Stomach smooth muscle (tissue), 2 donors: ENCODE measurements around the gene MEIOSIN.
"Not testable (repeated sequence)": the region's sequence is repeated elsewhere in the genome, so short reads cannot be mapped to it uniquely, and the experiment has no call there.

Experiments used
- H3K27ac ChIP-seq: one replicate; pipeline ENCODE4 v1.7.0; 2013; ENCODE audit warnings: mild to moderate bottlenecking, low read length, inconsistent platforms
- H3K27me3 ChIP-seq, 2 donors: one replicate each; pipeline ENCODE4 v1.7.0; 2013; ENCODE audit warnings: low read length in 2 of 2; ENCODE audit not compliant: insufficient read depth in 2 of 2, control insufficient read depth in 1 of 2
- H3K36me3 ChIP-seq, 2 donors: one replicate each; pipeline ENCODE4 v1.7.0; 2013; ENCODE audit warnings: low read length in 2 of 2; ENCODE audit not compliant: control insufficient read depth in 2 of 2, insufficient read depth in 2 of 2
- H3K4me1 ChIP-seq: one replicate; pipeline ENCODE4 v1.7.0; 2013; ENCODE audit warnings: low read length; ENCODE audit not compliant: control insufficient read depth, insufficient read depth
- H3K4me3 ChIP-seq, 2 donors: one replicate each; pipeline ENCODE4 v1.7.0; 2013; ENCODE audit warnings: low read length in 2 of 2
- H3K9ac ChIP-seq, 2 donors: one replicate each; pipeline ENCODE4 v1.7.0; 2013; ENCODE audit warnings: low read length in 2 of 2, mild to moderate bottlenecking in 1 of 2
- H3K9me3 ChIP-seq, 2 donors: one replicate each; pipeline ENCODE4 v1.7.0; 2013; ENCODE audit warnings: low read length in 2 of 2; ENCODE audit not compliant: control insufficient read depth in 2 of 2
- donor health status: healthy.
- donor health status: Pancreatic carcinoma.

MEIOSIN gene, protein sequence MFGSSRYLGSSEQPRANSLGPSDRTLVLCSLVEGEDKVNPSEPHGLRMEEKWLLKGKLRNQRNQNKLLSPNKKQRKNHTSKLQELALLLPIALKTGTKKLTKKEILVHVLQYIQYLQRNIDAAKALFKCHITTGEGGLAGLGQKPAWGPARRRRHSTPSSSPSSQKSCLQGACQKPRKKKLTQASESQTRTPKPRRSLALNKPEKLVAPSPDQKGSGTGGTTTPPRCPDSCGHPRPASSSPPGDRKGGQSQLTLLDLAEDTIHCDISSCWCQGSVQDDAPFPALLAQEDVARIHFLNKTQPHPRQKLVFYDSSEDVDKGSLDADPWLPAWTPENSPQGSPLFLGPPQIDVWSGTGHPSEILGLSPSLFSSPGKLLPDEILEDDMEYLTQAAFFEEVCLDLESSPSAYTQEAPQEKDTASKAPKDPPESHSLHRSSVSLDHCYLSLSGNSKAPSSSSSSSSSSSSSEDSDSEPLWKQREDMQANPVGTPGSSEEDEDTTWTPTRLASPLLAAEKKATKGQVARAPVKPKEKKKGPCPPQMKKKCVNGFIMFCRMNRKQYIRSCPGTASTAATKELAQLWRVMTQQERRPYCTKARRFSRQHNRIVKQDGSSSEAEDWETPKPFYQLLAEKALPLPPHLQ

DNA sequence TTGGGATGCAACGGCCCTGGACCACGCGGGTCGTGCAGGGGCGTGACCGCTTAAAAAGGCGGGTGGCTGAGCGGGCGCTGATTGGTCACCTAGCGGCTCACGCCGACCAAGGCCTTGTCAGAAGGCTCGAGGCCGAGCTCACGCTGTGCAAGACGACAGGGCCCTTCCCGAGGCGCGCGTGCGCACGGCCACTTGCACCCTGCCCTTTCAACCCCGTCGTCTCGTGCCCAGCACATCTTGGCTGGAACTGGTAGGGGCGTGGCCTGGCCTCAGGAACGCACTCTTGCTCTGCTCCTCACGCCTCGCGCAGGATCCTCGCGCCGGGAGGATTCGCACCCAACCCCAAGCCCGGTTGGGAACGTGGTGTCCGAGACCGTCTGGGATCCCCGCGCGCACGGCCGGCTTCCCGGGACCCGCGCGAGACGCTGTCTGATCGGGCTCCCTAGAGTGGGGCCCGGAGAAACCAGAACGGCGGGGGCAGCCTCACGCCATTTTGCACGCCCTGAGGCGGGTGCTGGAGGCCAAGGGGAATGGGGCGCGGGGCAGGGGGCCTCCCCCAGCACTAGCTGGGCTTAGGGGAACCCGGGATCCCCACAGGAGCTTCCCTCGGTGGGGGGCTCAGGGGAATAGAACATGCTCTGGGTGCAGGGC, at the start of gene MEIOSIN:
TSS of gene MEIOSIN (plus strand) at position 280 of the 651 bp plus-strand sequence. CDS start 1,938 bp downstream, outside the sequence.
- no peaks in the 10 kb centered on the region for H3K9me3 ChIP-seq
- H3K27me3 ChIP-seq = no peaks in the 10 kb centered on the region
- no peak within 1 kb of the TSS for H3K9ac ChIP-seq
- no peaks in the 10 kb centered on the region for H3K36me3 ChIP-seq
- H3K4me3 ChIP-seq = no peak within 1 kb of the TSS
- no peak within 1 kb of the TSS for H3K27ac ChIP-seq
- peaks cover 13% of the 10 kb centered on the region for H3K4me1 ChIP-seq

DNA sequence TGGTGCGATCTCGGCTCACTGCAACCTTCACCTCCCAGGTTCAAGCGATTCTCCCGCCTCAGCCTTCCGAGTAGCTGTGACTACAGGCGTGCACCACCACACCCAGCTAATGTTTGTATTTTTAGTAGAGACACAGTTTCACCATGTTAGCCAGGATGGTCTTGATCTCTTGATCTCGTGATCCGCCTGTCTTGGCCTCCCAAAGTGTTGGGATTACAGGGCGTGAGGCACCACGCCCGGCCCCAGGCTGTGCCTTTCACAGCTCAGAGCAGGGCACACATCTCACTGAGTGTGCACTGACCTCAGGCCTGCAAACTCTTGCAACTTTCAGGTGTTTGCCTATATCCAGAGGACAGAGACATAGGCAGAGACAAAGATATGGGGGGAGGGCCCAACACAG, 48.2 kb upstream of the MEIOSIN start:
- Histone ChIP-seq H3K36me3 (peaks cover 29% of the 10 kb centered on the region in 2 donors), H3K4me1 (peaks cover 12% of the 10 kb centered on the region)
- not testable (repeated sequence) for H3K27ac ChIP-seq, H3K27me3 ChIP-seq, H3K4me3 ChIP-seq, H3K9ac ChIP-seq, H3K9me3 ChIP-seq

DNA sequence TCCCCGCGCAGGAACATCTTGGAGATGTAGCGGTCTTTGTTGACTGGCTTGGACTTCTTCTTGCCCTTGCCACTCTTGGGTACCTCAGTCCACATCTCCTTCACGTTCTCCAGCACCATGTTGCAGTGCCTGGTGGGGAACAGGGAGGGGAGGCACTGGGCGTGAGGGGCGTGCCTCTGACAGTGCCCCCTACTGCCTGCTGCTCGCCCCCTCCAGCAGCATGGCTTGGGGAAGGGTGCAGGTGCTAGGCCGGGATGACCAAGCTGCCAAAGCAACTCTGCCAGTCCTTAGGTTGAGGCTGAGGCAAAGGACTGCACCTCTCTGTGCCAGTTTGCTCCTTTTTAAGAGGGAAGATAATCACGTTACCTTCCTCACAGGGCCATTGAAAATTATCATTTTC, 45.6 kb upstream of the MEIOSIN start:
- H3K9ac ChIP-seq = no peak overlapping the region
- no peak overlapping the region for H3K27ac ChIP-seq
- peaks cover 29% of the 10 kb centered on the region in 2 donors for H3K36me3 ChIP-seq
- H3K27me3 ChIP-seq = no peaks in the 10 kb centered on the region
- H3K4me3 ChIP-seq = no peak overlapping the region
- H3K9me3 ChIP-seq = no peaks in the 10 kb centered on the region
- H3K4me1 ChIP-seq = peaks cover 7% of the 10 kb centered on the region

DNA sequence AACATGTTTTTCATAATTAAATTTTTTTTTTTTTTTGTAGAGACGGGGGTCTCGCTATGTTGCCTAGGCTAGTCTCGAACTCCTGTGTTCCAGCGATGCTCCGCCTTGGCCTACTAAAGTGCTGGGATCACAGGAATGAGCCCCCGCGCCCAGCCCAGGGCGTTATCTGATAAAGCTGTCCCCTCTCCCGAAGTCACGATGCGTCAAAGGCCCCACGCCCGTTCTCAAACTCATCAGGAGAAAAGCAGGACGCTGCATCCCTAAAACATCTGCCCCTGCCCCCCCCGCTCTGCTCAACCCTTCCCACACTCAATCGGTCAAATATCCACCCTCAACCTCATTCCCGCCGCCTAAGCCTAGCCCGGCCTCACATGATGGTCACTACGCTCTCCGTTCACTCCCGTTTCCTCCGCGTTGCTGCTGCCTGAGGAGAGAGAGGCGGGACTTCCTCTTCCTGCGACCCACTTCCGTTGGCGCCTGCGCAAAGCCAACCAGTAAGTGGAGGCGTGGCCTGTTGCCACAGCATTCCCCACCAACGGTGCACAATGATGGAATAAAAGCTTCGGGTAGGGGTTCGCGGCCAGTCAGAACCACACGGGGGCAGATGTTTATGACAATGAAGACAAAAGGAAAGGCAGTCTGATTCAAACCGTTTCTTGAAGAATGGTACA, 41.6 kb upstream of the MEIOSIN start, which contains the start of gene SNRPD2:
TSS of gene SNRPD2 (minus strand) at position 438 of the 671 bp plus-strand sequence. CDS start at position 373, 65 bp downstream.
- Histone ChIP-seq H3K36me3 (peaks cover 19% of the 10 kb centered on the region in 2 donors), H3K9ac (peak within 1 kb of the TSS; percentile 90), H3K27ac (peak within 1 kb of the TSS; percentile 88), H3K4me3 (peak within 1 kb of the TSS; percentile 91 to 92), H3K9me3 (no peaks in the 10 kb centered on the region), H3K27me3 (no peaks in the 10 kb centered on the region), H3K4me1 (peaks cover 17% of the 10 kb centered on the region)

DNA sequence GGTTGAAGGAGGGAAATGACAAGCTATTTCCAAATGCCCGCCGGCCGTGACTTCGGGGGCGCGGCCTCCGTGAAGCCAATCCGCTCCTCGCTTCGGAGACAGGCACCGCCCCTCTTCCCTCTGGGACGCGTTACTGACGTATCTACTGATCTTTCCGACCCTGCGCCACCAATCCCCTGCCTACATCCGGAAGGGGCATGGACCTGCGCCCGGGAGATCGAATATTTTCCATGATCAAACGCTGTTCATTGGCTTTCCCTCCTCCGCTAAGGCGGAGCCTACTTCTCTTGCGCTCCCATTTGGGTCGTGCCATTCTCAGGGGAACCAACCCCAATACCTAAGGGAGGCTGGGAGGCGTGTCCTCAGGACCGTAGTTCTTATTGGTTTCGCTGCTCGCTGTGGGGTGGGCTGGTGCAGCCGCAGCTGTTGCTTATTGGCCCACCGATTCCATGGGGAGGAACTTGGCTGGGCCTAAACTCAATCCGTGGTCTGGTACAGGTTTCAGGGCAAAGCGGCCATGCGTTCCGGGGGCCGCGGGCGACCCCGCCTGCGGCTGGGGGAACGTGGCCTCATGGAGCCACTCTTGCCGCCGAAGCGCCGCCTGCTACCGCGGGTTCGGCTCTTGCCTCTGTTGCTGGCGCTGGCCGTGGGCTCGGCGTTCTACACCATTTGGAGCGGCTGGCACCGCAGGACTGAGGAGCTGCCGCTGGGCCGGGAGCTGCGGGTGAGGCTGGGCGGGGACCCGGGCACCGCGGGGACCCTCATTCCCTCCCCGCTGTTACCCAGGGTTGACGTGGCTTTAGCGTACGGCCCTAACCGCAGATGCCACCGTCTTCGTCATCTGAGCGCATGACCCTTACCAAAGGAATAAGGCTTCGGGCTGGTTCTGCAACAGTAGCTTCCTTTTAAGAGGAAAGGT, 40.8 kb upstream of the MEIOSIN start, which contains the start of gene QPCTL:
TSS of gene QPCTL (plus strand) at position 480 of the 919 bp plus-strand sequence. CDS start at position 518, 38 bp downstream.
- H3K36me3 ChIP-seq = peaks cover 13 to 14% of the 10 kb centered on the region in 2 donors
- H3K27me3 ChIP-seq = no peaks in the 10 kb centered on the region
- H3K27ac ChIP-seq = peak within 1 kb of the TSS; percentile 88
- H3K9ac ChIP-seq = peak within 1 kb of the TSS; percentile 90
- H3K9me3 ChIP-seq = no peaks in the 10 kb centered on the region
- peaks cover 17% of the 10 kb centered on the region for H3K4me1 ChIP-seq
- H3K4me3 ChIP-seq = peak within 1 kb of the TSS; percentile 91 to 92

DNA sequence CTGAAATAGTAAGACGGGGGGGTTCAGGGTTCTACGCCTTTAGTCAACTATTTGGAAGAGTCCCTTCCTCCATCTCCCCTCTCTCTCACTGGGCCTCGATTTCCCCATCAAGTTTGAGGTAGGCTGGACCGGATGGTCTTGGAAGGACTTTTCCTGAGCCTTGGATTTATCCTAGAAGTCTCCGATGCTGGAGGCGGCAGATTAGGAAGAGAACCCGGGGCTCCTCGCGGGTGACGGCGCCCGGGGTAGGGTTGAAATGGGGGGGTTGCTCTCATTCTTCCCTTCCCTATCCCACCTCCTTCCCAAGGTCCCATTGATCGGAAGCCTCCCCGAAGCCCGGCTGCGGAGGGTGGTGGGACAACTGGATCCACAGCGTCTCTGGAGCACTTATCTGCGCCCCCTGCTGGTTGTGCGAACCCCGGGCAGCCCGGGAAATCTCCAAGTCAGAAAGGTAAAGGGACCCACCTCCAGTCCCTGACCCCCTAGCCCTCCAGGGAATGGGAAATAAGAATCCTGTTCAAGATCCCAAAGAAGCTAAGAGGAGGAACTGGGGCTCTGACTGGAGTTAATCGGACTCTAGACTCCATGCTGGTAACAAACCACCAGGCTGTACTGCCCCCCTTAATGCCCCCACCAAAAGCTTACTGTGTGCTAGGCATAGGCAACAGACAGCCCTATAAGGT, 40.0 kb upstream of the MEIOSIN start:
- H3K9ac ChIP-seq = peak overlapping the region; percentile 85 to 89
- H3K36me3 ChIP-seq = peaks cover 5 to 8% of the 10 kb centered on the region in 2 donors
- H3K27me3 ChIP-seq = no peaks in the 10 kb centered on the region
- no peaks in the 10 kb centered on the region for H3K9me3 ChIP-seq
- peaks cover 17% of the 10 kb centered on the region for H3K4me1 ChIP-seq
- peak overlapping the region; percentile 91 to 92 for H3K4me3 ChIP-seq
- peak overlapping the region; percentile 88 for H3K27ac ChIP-seq

DNA sequence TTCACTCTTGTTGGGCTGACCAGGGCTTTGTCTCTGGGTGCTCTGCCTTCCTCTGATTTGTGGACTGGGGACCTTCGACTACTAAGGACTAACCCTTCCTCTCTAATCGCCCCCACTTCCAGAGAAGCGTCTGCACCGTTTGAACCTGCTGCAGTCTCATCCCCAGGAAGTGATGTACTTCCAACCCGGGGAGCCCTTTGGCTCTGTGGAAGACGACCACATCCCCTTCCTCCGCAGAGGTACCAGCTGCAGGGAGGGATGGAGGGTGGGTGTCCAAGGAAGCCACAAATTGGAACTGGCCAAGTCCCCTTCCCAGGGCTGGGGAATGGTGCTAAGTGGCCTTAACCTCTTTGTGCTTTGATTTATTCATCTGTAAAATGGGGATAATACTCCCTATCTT, 31.6 kb upstream of the MEIOSIN start:
- Histone ChIP-seq H3K4me1 (no peaks in the 10 kb centered on the region), H3K27ac (no peak overlapping the region), H3K27me3 (no peaks in the 10 kb centered on the region), H3K9me3 (no peaks in the 10 kb centered on the region), H3K9ac (no peak overlapping the region), H3K4me3 (no peak overlapping the region), H3K36me3 (peaks cover 0 to 10% of the 10 kb centered on the region in 2 donors)

DNA sequence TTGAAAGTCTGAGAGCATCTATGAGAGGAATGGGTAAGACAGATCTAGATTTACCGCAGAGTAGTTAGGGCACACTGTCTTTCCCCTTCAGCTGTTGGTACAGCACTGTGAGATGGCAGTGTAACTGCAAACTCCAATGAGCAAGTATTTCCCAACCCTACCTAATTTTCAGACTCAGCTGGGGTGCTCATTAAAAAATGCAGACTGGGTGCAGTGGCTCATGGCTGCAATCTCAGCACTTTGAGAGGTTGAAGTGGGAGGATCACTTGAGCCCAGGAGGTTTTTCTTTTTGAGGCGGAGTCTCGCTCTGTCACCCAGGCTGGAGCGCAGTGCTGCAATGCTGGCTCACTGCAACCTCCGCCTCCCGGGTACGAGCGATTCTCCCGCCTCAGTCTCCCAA, 28.1 kb upstream of the MEIOSIN start:
- H3K36me3 ChIP-seq = peaks cover 0 to 10% of the 10 kb centered on the region in 2 donors
- no peaks in the 10 kb centered on the region for H3K4me1 ChIP-seq
- no peak overlapping the region for H3K9ac ChIP-seq
- no peak overlapping the region for H3K4me3 ChIP-seq
- no peaks in the 10 kb centered on the region for H3K27me3 ChIP-seq
- no peaks in the 10 kb centered on the region for H3K9me3 ChIP-seq
- H3K27ac ChIP-seq = no peak overlapping the region

DNA sequence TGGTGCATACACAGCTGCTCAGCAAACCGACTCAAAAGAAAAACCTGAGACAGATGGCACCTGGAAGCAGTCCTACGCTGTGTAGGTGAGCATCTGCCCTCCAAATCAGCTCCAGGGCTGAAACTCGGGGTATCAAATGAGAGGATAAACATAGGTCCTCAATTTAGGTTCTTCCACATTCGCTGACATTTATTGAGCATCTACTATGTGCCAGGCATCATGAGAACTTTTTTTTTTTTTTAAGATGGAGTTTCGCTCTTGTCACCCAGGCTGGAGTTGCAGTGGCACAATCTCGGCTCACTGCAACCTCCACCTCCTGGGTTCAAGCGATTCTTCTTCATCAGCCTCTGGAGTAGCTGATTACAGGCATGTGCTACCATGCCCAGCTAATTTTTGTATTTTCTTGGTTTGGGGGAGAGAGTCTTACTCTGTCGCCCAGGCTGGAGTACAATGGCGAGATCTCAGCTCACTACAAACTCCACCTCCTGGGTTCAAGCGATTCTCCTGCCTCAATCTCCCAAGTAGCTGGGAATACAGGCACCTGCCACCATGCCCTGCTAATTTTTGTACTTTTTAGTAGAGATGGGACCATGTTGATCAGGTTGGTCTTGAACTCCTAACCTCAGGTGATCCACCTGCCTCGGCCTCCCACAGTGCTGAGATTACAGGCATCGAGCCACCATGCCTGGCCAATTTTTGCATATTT, 27.4 kb upstream of the MEIOSIN start:
- Histone ChIP-seq H3K4me3 (no peak overlapping the region), H3K27me3 (no peaks in the 10 kb centered on the region), H3K9me3 (no peaks in the 10 kb centered on the region), H3K27ac (no peak overlapping the region), H3K9ac (no peak overlapping the region), H3K36me3 (peaks cover 0 to 10% of the 10 kb centered on the region in 2 donors), H3K4me1 (peaks cover 6% of the 10 kb centered on the region)
